Upper lobe of left lung (tissue), 4 donors: ENCODE data around the gene TMEM108.

Source experiments
- CTCF ChIP-seq, 6 experiments: fragments of 450-650 bp in 4 of 6; fragments of 200-600 bp in 2 of 6; sonication (generic) in 2 of 6; IDR thresholded peaks; one replicate each; pipeline ENCODE4 v1.5.1; 2016 to 2019; ENCODE audit warnings: antibody characterized with exemption in 6 of 6
- EP300 ChIP-seq, 4 donors: sonication (generic); formaldehyde crosslinking; IDR thresholded peaks; one replicate each; pipeline ENCODE4 v1.5.1; 2017; ENCODE audit warnings: antibody characterized with exemption in 4 of 4, control low read depth in 2 of 4

GRCh38 chr3:133137042-133137996, 99.1 kb downstream of the TMEM108 start:
- TF ChIP-seq CTCF (IDR thresholded peaks at IDR 0.05) (no peak), EP300 (IDR thresholded peaks at IDR 0.05) (no peak)
